GM12874 (cell line): Measurements from ENCODE around the gene KCNC4.

Experiments
- CTCF ChIP-seq: IDR thresholded peaks from 2 replicates; pipeline ENCODE4 v1.5.1; 2011; ENCODE audit warnings: low read depth, mild to moderate bottlenecking, control low read depth, low read length, moderate library complexity; ENCODE audit not compliant: insufficient read depth

KCNC4 gene

DNA sequence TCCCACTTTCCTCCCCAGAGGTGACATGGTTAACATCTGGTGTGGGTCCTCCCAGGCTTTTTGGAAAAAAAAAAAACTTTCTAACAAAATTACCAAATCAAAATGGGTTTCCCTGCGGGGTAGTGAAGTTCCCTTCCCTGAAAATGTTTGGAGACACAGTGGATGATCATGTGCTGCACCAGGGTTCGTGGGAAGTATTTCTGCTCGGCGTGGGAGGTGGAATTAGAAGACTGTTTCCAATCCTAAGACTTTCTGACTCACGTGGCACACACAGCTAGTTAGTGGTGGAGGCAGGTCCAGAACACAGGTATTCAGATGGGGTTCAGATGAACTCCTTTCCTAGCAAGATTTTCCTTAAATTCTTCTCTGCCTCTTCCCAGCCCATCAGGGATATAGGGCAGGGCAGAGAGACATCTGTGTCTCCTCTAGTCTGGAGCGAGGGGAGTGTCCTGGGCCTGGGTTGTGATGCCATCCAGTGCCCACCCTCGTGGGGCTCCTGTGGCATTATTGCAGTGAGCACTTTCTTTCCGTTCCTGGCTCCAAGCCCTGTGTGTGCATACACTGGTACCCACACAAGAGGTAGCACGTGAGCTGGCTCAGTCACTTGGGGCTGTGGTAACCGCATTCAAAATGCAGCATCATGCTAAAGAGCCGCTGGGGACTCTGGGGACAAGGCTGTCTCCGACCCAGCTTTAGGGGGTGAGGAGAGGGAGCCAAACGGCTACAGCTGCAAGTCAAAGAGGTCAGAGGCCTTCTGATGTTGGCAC is 27.5 kb downstream of the KCNC4 start:
- TF ChIP-seq CTCF: no peak

DNA sequence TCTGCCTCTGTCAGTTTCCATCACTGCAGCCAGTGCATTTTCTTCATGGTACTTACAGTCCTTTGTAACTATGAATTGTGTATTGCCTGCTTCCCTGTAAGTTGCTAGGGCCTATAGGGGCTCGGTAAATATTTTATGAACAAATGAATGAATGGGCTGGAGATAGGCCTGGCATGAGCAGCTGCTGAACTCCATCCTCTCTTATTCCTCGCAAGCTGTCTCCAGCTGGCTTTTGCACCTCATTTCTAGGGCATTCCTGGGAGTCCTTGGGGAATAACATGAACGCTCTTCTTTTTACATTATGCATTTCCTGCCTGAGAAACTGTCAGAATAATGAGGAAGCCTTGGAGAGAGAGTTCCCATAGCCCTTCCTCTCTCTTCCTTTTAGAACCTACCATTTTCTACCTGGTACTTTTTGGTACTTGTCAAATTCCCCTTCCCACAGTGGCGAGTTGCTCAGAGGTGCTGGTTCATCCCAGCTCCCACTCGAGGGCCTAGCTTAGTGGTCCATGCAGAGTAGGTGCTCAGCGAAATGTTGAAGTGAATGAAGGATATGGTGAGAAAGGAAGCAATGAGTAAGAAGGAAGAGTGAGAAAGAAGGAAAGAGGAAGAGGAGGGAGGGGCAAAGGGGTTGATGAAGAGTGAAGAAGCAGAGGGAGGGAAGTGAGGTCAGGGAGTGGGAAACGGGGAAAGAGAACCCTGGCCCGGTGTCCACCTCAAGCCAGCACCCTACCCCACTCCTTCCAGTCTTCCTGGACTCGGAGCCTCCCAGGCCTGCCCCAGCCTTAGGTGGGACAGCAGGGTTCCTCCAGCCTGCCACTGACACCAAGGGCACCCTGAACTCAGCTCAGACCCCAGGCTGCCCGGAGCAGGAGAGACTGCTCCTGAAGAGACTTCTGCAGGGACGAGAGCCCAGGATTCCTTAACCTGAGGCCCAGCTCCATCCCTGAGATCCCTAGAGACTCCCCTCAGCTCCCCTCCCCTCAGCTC is 29.6 kb downstream of the KCNC4 start:
- no peak for TF ChIP-seq CTCF

DNA sequence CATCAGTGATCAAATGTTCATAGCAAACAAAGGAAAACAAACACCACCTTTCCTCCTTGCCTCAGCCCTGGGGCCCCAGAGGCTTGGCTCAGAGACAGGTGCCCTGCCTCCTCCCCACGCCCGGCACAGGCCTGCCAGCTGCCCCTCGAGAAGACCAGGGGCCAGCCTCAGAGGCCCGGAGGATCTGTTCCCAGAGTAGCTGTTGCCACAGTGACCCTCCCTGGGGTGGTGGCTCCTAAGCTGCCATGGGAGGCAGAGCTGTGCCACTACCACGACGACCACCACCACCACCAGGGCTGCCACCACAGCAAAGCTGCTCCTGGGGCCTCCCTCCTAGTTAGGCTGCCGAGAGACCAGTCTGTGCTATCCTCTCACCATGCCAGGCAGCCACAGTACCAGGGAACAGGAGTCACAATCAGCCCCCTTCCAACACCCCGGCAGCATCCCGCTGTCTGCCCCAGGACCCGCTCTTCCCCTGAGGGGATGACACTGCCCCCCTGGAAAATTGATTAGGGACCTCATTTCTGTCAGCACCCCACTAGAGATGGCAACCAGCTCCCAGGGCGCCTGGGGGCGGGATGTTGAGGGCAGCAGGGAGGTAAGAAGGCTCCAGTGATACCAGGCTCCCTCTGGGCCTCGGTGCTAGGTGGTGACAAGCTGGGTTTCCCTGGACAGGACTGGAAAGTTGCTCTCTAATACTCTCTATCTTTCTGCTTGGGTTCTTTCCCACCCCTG is 30.5 kb downstream of the KCNC4 start:
- TF ChIP-seq CTCF: no peak

DNA sequence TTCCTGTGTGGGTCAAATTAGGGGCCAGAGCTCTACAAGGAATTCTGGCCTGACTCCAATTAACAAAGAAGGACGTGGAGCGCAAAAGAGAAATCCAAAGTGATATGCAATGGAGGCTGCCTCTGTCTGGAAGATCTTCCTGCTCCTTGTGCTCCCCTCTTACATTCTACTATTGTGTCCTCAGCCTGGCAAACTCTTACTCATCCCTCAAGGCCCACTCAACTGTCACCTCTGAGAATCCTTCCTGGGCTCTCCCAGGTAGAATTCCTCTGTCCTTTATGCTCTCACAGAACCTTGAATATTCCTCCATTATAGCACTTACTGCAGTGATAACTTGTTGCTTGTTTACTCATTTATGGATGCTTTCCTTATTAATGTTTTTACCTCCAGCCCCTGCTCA is 31.4 kb downstream of the KCNC4 start:
- TF ChIP-seq CTCF: no peak

DNA sequence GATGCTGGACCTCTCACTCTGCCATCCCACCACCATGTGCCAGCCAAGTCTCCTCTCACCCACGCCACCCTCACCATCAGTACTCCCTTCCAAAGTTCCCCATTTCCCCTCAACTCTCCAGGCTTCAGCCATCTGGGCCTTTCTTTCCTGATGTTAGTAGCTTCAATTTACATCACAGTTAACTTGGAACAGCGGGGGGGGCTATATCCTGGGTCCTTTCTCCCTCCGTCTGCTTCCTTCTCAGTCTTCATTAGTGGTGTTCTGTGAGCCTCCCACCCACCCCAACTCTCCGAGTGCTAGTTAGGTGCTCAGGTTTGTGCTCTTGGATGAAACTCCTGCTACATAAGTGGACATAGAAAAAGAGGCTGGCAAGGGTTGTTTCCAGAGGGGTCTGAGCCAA is 31.9 kb downstream of the KCNC4 start:
- no peak for TF ChIP-seq CTCF

GRCh38 chr1:110242731-110243130 is 32.6 kb downstream of the KCNC4 start:
- TF ChIP-seq CTCF: no peak

- no peak for TF ChIP-seq CTCF
Observed at GRCh38 chr1:110243146-110243545, 33.0 kb downstream of the KCNC4 start.
